ENCODE measurements around the gene ZNF385A. TPM values are rescaled to one million over a fixed set of nuclear protein-coding genes. Genes with fewer than 3 reads are reported as not detected.

The ZNF385A gene
- total RNA-seq, 1 experiment from 2014 or later, result 5.7 TPM

GRCh38 chr12:54356228-54356627 lies 28.3 kb downstream of the ZNF385A start:
- H3K23ac ChIP-seq (ENCODE audit: insufficient read length, low read depth, low read length), result no peak overlapping the region
- H3K23me2 ChIP-seq (ENCODE audit: insufficient read length, low read depth, low read length, poor library complexity, severe bottlenecking), result peaks cover 19% of the 10 kb centered on the region
- peak overlapping the region in 1 of 2 experiments; percentile 64; a peak in 2 of 5 replicates for H3K4me3 Mint-ChIP-seq
- no peak overlapping the region for H3K27ac ChIP-seq (ENCODE audit: insufficient read length, low read depth, low read length)
- H3K79me2 ChIP-seq (ENCODE audit: insufficient read depth, low read length), result no peaks in the 10 kb centered on the region
- H3K56ac ChIP-seq (ENCODE audit: insufficient read length, low read depth, low read length), result no peak overlapping the region
- H3K4me1 Mint-ChIP-seq, result peaks cover 33 to 37% of the 10 kb centered on the region in 2 experiments
- WGBS (ENCODE audit: extremely low coverage, insufficient read length, low lambda C conversion rate), result no CpG with 5 or more reads among the region's 3 CpGs
- no peak for TF ChIP-seq CTCF (conservative IDR thresholded peaks at IDR 0.05)
- H4K20me1 ChIP-seq (ENCODE audit: control insufficient read depth, insufficient read depth, insufficient read length), result no peaks in the 10 kb centered on the region
- no peak overlapping the region for H3K14ac ChIP-seq (ENCODE audit: insufficient read depth, low read length)
- no peaks in the 10 kb centered on the region; a peak in 1 of 7 replicates for H3K36me3 Mint-ChIP-seq (ENCODE audit: insufficient read depth in 1 of 3, low read depth in 3 of 3)
- no peak overlapping the region for H3T11ph ChIP-seq (ENCODE audit: low read length)
- no peak overlapping the region for H4K5ac ChIP-seq (ENCODE audit: insufficient read length, low read depth, low read length)
- H2BK12ac ChIP-seq (ENCODE audit: insufficient read length, low read depth, low read length), result no peak overlapping the region
- H3K4ac ChIP-seq (ENCODE audit: low read depth, low read length), result no peak overlapping the region
- DNase-seq, result no peak
- no peak overlapping the region for H4K8ac ChIP-seq (replicated peaks; ENCODE audit: insufficient read length, low read depth, low read length)
- H3K4me2 ChIP-seq (ENCODE audit: insufficient read depth, insufficient read length, low read length), result peak overlapping the region; percentile 22
- no peak overlapping the region for H2BK15ac ChIP-seq (ENCODE audit: low read depth, low read length)
- H4K91ac ChIP-seq (ENCODE audit: insufficient read length, low read depth, low read length), result no peak overlapping the region
- H3K9me3 ChIP-seq (ENCODE audit: control insufficient read depth, low read depth, low read length), result no peaks in the 10 kb centered on the region
- H2AK5ac ChIP-seq (ENCODE audit: insufficient read length, low read length), result no peak overlapping the region
- no peak overlapping the region for H2BK120ac ChIP-seq (ENCODE audit: low read depth, low read length, poor library complexity, severe bottlenecking)
- H3K27me3 Mint-ChIP-seq (ENCODE audit: low read depth), result peaks cover 12% of the 10 kb centered on the region
- no peak overlapping the region for H3K9ac ChIP-seq (ENCODE audit: extremely low read depth, insufficient read length, low read length)
- H3K9me3 Mint-ChIP-seq, result no peaks in the 10 kb centered on the region
- H2BK20ac ChIP-seq (ENCODE audit: low read depth, low read length, poor library complexity, severe bottlenecking), result no peak overlapping the region
- no peak overlapping the region for H2BK5ac ChIP-seq (ENCODE audit: insufficient read length, low read length)
- peak overlapping the region; percentile 69 to 87 (median 82) for H3K27ac Mint-ChIP-seq
- no peak overlapping the region for H2AFZ ChIP-seq (ENCODE audit: low read length)
- no peak overlapping the region for H3K18ac ChIP-seq (ENCODE audit: insufficient read length, low read depth, low read length)
- no peaks in the 10 kb centered on the region for H3K79me1 ChIP-seq (ENCODE audit: insufficient read depth, low read depth, low read length, poor library complexity, severe bottlenecking)
- H3K4me1 ChIP-seq (ENCODE audit: insufficient read depth, low read length), result peaks cover 16% of the 10 kb centered on the region
- no peaks in the 10 kb centered on the region for H3K27me3 ChIP-seq (ENCODE audit: insufficient read depth, low read length)
